HG02885 (cell line): ENCODE measurements around the gene ABCD1.
A peak's percentile ranks its signal among the peaks of the same experiment; 100 is the strongest.
"Not testable (repeated sequence)": the region's sequence is repeated elsewhere in the genome, so short reads cannot be mapped to it uniquely, and the experiment has no call there.

Source experiments
- ATAC-seq: cut with Tn5 transposase; IDR thresholded peaks from one replicate; pipeline ENCODE4 v1.9.1; 2021; ENCODE audit warnings: mild to moderate bottlenecking; ENCODE audit not compliant: unreplicated experiment, poor library complexity

Gene ABCD1

GRCh38 chrX:153724252-153725038, at the start of gene ABCD1, which contains the start of gene BCAP31:
Gene ABCD1 (plus strand): TSS chrX:153724856. CDS start chrX:153725267, 411 bp downstream.
Gene BCAP31 (minus strand): TSS chrX:153724387. CDS start chrX:153723244, 1,143 bp downstream.
- peak; percentile 60 for ATAC-seq

DNA sequence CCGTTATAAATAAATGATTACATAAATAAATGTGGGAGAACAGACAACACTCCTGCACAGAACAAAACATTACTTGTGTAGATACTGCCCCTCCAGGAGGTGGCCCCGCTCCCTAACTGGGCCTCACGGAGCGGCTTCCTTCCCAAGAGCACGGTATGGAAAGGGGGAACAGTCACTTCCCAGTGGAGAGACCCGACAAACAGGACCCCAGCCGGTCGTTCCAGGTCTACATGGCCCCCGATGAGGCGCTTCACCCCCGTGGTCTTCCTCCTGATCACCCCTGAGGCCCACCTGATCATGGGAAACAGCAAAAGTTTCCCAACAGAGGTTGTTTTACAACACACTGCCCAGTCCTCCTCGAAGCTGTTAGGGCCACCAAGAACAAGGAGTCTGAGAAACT, 43.5 kb upstream of the ABCD1 start:
- no peak for ATAC-seq

DNA sequence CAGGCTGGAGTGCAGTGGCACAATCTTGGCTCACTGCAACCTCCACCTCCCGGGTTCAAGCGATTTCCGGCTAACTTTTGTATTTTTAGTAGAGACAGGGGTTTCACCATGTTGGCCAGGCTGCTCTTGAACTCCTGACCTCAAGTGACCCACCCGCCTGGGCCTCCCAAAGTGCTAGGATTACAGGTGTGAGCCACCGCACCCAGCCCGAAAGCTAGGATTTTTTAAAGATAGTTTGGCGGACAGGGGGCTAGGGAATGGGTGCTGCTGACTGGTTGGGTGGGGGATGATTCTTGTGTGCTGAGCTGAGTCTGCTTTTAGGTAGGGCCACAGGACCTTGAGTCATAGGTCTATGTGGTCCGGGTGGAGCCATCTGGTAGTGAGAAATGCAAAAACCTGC, 41.2 kb upstream of the ABCD1 start:
- ATAC-seq = not testable (repeated sequence)

DNA sequence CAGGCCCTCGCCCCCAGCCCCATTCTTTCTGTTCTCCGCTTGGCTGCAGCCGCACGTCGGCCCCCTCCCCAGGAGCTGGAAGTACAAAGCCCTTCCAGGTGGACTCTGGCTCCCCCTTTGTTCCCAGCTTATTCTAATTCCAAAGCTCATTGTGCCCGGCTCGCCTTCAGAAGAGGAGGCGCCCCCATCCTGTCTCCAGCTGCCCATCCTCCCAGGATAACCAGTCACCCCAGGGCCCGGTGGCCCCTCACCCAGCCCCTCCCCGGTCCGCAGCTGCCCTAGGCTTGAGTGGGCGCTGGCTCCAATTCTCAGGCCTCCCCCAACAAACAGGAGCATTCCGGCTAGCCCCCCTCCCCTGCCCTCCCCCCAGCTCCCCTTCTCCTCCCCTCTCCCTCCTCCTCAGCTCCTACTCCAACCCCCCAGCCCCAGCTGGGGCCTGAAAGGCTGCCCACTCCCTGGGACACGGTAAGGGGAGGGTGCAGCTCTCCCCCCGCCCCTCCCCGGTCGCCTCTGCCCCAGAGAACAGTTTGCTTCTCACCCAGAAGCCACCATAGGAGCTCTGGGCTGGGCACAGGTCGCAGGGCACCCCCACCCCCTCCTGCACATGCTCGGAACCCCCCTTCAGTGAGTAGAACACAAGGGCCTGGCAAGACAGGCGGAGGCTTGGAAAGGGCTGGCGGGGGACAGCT, 40.0 kb upstream of the ABCD1 start:
- no peak for ATAC-seq

GRCh38 chrX:153685156-153685536, 39.5 kb upstream of the ABCD1 start:
- ATAC-seq = no peak

- no peak for ATAC-seq
Measured at GRCh38 chrX:153685751-153686696, 38.6 kb upstream of the ABCD1 start.

DNA sequence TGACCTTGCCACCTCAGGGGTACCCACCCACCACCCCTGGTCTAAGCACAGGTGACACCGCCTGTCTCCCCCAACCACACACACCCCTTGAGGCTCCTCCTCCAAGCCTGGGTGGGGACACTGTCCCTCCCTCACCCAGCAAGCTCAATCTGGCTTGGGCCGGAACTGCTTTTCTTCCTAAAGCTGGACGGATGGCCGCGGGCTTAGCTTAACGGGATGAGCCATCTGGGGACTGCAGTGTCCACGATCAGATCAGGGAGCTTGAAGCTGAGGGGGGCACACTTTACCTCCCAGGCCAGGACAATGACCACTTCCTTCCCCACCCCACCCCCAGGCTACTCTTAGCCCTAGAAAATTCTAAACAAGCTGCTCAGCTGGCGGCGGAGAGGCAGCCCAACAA, 37.9 kb upstream of the ABCD1 start:
- ATAC-seq = no peak

GRCh38 chrX:153687121-153688039, 37.3 kb upstream of the ABCD1 start, which contains the start of gene SLC6A8:
Gene SLC6A8 (plus strand): TSS chrX:153687926. CDS start chrX:153688575, 649 bp downstream.
- ATAC-seq = no peak

DNA sequence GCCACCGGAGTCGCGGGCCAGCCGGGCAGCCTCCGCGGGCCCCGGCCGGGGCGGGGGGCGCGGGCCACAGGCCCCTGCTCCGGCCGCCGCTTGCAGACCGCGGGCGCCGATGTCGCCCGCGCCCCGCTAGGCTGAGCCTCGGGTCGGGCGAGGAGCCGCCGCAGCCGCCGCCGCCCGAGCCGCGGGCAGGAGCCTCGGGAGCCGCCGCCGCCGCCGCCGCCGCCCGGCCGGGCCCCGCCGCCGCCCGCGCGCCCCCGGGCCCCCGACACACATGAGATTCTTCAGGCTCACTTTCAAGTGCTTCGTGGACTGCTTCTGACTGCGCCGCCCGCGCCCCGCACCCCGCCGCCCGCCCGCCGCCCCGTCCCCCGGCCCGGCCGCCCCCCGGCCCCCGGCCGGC, 36.6 kb upstream of the ABCD1 start:
- ATAC-seq = no peak

- no peak for ATAC-seq
Measured at GRCh38 chrX:153688506-153688905, 36.1 kb upstream of the ABCD1 start.

DNA sequence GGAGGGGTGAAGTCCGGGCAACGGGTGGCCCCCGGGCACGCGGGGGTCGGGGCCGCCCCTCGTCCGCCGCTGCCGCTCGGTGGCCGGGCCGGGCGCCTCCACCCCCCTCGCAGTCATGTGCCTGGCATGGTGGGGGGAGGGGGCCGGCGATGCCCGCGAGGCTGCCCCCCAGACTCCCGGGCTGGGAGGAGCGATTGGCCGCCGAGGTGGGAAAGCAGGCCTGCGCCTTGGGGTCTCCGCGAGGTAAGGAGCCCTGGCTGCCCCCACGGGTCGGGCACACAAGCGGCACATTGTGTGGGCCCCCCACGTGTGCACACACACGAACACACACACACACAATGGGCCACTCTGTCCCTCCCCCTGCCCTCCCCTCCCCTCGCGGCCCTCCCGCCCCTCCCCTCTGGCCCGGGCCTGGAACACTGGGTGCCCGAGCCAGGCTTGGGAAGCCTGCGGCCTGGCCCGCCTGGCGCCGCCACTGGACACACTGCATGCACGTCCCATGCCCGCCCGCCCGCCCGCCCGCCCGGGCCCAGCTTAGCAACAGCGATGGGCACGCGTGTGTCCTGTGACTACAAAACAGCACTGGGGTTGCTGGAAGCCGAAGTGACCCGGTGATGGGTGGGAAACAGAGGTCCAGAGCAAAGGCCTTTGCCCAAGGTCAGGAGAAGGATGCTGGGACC, 35.6 kb upstream of the ABCD1 start:
- no peak for ATAC-seq

DNA sequence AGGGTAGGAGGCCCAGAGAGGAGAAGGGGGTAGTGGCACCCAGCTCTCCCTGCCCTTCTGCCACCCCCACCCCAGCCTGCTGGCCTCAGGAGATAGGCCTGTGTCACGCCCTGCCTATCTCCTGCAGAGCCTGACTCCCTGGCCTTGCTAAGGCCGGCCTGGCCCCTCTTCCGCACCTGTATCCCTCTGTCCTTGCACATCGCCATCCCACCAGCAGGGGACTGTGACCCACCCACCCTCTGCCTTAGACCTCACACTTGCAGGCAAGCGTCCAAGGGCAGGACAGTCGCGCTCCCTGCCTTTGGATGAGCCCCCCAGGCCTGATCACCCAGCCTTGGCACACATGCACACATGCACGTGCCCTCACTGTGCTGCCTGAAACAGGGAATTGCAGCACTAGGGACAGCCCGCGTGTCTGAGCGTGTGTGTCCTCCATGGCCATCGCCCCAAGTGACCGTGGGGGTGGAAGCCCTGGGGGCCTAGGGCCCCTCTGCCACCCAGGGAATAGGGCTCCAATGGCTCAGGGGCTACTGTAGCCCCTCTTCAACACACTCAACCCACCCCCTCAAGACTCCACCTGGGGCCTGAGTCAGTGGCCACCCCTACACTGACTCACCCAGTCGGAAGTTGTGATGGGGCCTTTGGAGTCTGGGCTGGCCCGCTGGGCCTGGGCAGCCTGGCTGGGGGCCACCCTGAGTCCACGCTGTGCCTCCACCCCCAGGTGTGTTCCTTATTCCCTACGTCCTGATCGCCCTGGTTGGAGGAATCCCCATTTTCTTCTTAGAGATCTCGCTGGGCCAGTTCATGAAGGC, 34.8 kb upstream of the ABCD1 start:
- no peak for ATAC-seq

GRCh38 chrX:153690466-153690865, 34.2 kb upstream of the ABCD1 start:
- no peak for ATAC-seq

- ATAC-seq = not testable (repeated sequence)
Measured at GRCh38 chrX:153691032-153691827, 33.4 kb upstream of the ABCD1 start.

DNA sequence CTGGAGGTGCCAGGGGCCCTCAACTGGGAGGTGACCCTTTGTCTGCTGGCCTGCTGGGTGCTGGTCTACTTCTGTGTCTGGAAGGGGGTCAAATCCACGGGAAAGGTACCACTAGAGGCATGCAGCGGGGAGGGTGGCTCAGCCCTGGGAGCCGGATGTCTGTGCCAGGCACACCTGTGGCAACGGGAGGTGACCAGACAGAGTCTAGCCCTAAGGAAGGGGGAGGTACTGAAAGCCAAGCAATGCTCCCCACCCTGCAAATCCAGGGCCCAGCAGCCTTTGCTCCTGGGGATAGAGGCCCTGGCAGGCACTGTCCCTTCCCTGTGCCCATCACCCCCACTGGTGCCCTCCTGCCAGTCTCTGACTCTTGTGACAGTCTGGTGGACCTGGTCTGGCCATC, 32.7 kb upstream of the ABCD1 start:
- no peak for ATAC-seq

DNA sequence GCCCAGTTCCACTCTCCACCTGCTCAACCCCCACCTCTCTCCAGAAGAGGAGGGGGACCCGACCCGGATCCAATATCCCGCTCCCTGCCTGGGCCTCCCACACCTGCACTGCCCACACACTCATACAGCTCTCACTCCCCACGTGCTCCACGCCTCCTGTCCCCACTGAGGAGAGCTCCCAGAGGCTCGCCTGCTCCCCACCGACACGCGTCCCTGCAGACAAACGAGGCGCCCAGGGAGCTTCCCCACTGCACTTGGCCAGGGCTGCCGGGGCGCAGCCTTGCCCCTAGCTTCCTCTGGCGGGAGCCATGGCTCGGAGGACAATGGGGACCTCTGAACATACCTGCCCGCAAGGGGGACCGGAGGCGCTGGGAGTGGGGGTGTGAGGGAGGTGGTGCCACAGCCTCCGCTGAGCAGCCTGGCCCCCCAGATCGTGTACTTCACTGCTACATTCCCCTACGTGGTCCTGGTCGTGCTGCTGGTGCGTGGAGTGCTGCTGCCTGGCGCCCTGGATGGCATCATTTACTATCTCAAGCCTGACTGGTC, 32.0 kb upstream of the ABCD1 start:
- ATAC-seq = no peak
